Bone marrow (tissue), 2 donors: Measurements from ENCODE around the gene DNAI2.

Experiments used
- DNase-seq, 2 donors: peaks; one replicate each; lab custom pipeline; 2025; lab: John Stamatoyannopoulos, UW

DNAI2 gene

DNA sequence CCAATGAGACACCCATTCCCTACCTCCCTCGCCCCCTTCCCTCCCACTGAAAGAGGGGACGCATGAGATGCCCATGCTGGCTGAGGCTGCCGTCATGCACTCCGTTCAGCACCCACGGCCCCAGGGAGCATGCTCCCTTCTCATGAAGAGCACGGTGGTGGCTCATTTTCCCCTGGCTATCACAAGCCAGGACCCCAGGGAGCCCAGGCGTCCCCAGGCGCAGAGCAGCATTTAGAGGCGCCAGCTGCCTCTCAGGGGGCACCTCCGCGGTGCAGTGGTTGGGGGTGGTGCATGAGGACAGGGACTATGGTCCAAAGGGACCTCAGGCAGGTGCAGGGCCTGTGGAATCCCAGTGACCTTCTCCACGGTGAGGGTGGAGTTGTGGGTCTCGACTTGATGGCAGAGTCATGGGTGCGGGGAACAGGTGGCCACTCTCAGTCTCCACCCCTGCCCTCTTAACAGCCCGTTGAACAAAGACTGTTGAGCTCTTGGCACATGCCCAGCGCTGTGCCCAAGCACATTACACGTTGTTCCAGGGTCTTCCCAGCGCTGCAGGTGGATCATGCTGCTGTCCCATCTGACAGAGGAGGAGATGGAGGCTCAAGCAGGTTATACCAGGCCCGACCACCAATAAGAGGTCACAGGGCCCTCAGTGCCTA lies 65.6 kb downstream of the DNAI2 start:
- no peak for DNase-seq

DNA sequence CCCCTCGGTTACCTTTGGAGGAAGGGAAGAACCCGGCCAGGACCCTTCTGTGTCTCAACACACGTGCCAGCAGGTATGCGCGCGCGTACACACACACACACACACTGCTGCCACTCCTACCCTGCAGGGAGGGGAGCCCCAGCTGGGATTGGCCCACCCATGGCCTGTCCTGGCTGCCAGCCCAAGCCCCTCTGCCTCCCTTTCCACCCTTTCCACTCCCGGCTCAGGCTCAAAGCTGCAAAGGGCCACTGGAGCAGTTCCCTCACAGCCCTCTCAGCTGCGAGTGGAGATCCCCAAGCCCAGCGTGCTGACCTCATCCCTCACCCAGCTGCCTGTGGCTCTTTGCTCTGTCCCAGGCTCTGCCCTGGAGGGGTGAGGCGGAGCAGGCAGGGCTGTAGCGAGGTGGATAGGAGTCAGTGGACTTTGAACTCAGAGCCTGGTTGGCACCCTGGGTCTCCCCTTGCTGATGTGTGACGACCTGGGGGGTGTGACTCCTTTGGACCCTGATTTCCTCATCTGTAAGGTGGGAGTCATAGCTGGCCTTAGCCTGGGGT lies 66.5 kb downstream of the DNAI2 start:
- DNase-seq: no peak

DNA sequence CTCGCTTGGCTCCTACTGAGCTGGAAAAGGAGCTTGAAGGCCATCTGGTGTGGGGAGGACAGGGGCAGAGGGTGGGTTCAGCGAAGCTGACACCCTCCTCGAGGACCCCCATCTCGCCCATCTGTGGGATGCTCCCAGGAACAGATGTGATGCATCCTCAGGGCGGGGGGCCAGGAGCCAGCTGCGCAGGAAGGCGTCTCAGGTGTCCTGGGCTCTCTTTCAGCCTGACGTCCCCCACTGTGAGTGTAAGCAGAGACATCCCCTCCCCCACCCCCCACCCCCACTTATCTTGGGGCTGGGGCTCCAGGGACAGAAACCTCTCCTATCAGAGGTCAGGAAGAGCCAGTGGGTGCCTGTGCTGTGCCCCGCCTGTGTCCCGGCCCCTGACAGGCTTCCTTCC lies 68.2 kb downstream of the DNAI2 start:
- DNase-seq: no peak

DNA sequence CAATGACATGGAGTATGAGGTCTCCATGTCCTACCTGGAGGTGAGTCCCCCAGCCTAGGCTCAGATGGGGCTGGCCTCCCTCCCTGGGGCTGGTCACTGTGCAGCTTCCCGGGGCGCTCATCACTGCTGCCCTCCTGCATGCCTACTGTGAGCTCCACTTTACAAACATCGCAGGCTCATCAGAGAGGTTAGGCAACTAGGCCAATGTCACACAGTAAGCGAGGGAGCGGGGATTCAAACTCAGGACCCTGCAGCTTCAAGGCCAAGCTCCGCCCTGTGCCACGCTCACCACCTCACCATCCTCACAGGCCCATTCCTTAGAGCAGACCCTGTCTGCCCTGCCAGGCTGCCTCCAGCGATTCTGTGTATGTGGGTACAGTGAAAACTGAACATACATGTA lies 69.1 kb downstream of the DNAI2 start:
- no peak for DNase-seq

DNA sequence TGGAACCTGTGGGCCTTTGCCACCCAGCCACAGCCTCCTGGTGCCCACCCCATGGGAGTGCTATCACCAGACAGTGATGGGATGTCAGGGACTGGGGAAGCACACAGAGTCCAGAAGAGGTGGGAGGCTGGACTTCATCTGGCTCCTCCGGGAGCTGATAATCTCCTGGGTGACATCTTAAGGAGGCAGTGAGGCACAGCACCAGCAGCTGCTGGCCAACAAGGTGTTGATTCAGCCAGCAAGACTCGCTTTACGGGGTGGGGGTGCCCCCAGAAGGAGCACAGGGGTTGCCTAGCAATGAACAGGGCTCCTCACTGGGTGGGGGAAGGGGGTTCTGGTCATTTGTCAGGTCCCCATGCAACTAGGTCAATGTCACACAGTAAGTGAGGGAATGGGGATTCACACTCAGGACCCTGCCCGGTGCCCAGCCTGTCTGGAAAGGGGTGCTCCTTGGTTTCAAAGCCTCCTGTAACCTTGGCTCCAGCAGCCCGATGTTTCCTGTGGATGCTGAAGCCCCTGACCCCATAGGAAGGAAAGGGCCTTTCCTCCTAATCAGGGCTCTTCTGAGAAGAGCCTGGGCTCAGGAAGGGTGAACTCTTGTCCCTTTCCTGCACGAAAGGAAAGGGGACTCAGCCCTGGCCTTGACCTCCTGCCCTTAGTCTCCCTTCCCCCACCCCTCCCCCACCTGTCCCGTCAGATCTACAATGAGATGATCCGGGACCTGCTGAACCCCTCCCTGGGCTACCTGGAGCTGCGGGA lies 69.7 kb downstream of the DNAI2 start:
- DNase-seq: no peak

DNA sequence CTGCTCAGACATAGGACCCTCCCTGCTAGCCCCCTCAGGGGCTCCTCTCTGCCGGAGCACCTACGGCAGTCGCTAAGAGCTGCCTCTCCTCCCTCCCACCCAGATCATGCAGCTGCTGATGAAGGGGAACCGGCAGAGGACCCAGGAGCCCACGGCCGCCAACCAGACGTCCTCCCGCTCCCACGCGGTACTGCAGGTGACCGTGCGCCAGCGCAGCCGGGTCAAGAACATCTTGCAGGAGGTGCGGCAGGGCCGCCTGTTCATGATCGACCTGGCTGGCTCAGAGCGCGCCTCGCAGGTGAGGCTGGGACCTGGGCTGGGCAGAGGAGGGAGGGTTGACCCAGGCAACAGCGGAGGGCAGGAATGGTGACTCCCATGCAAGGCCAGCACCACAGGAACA lies 70.6 kb downstream of the DNAI2 start:
- DNase-seq: no peak

DNA sequence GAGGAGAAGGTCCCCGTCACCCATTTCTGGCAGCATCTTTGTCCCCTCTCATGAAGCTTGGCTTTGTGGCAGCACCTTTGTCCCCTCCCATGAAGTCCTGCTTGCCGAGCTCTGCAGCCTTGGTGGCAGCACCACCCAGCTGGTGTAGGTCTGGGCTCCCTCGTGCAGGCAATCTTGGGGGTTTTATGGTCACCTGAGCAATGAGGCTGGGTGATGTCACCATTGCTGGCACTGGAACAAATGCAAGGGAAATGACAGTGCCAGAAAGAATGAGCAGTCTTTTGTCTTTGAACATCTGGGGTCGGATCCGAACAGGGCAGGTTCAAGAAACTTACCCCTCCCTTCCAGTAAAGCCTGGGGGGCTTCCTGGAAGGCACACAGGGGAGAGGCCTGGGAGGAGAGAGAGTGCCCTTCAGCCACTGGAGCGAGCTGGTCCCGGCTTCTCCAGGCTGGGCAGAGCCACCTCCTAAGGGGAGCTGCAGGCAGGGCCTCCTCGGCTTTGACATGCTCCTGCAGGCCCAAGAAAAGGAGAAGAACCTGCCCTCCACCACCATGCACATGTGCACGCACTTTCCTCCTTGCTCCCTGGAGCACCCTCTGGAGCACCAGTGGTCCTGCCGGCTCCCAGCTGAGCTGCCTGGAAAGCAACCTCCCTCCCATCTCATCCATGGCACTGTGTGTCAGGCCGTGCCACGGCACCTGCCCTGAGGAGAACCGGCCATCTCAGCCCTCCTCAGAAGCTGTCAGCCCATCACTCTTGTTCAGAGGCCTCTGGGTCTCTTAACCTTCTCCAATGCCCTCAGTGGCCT lies 71.6 kb downstream of the DNAI2 start:
- DNase-seq: no peak

DNA sequence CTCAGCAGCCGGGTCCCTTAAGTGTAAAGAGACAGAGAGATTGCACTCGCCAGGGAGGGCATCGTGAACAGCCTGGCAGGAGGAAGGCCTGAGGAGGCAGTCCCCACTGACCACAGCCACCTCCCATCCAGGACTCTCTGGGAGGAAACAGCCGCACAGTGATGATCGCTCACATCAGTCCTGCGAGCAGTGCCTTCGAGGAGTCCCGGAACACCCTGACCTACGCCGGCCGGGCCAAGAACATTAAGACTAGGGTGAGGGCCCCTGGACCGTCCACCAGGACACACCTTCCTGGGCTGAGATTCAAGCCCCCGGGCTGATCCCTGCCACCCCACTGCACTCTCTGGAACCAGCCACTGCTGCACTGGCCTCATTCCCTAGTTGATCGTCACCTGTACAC lies 73.6 kb downstream of the DNAI2 start:
- no peak for DNase-seq

DNA sequence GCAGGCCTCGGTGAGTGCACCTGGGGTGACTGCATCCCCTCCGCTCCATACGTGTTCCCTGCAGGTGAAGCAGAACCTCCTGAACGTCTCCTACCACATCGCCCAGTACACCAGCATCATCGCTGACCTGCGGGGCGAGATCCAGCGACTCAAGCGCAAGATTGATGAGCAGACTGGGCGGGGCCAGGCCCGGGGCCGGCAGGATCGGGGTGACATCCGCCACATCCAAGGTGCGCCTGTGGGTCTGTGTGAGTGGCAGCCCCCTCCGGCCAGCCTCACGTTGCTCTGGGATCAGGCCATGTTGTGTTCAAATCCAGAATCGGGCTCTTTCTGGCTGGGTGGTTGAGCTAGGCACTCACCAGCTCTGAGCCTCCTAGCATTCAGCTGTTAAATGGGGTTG lies 75.1 kb downstream of the DNAI2 start:
- DNase-seq: no peak

DNA sequence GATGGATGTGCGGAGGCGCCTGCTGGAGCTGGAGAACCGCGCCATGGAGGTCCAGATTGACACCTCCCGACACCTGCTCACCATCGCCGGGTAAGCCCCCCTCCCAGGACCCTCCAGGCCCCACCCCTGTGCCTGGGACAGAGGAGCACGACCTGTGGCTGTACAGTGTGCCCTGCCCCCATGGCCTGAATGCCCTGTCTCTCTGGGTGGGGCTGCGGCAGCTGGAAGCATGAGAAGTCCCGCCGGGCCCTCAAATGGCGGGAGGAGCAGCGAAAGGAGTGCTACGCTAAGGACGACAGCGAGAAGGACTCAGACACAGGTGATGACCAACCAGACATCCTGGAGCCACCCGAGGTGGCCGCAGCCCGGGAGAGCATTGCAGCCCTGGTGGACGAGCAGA lies 76.5 kb downstream of the DNAI2 start:
- no peak for DNase-seq

DNA sequence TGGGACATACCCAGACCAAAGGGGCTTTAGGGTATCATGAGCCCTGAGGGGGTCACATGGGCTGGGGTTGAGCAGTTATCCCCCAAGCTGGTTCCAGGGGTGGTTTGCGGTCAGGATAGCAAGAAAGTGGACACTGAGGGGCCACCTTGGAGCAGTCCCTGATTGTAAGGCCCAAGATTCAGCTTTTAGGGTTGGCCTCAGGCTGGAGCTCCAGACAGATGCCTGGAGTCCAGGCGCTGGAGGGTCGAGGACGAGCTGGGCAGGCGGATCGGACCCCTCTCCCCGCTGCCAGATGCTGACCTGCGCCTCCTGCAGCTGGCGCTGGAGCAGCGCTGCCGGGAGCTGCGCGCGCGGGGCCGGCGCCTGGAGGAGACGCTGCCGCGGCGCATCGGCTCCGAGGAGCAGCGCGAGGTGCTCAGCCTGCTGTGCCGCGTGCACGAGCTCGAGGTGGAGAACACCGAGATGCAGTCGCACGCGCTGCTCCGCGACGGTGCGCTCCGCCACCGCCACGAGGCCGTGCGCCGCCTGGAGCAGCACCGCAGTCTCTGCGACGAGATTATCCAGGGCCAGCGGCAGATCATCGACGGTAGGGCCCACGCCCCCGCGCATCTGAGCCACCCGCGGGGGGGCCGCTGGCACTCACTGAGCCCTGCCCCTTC lies 77.6 kb downstream of the DNAI2 start:
- DNase-seq: no peak

DNA sequence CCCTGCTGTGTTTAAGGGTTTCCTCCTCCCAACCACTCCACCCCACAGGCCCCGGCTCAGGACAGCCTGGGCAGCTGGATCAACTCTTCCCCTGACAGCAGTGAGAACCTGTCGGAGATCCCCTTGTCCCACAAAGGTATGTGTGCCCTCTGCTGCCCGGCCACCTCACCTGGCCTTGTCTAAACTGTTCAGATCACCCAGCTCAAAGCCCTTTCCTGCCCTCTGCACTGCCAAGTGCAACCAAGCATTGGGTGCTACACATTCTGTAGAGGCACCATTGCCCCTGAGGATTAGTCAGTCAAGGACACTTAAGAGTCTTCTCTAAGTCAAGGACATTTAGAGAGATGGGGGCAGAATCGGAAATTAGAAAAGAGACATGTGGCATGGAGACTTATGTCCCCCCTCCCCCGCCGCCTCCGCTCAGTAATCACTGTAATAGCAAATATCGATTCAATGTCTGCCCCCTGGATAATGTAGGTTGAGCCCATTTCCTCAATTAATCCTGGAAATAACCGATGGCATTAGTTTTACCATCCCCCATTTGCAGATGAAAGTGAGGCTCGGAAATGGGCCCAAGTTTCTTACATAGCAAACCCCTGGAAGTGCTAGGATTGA lies 79.5 kb downstream of the DNAI2 start:
- DNase-seq: no peak

DNA sequence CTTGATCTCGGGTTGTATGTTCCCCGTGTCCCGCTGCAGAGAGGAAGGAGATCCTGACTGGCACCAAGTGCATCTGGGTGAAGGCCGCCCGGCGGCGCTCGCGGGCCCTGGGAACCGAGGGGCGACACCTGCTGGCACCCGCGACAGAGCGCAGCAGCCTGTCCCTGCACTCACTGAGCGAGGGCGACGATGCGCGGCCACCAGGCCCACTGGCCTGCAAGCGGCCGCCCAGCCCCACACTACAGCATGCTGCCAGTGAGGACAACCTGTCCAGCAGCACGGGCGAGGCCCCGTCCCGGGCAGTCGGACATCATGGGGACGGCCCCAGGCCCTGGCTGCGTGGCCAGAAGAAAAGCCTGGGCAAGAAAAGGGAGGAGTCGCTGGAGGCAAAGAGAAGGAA lies 80.1 kb downstream of the DNAI2 start:
- peak; percentile 21 to 65 for DNase-seq

DNA sequence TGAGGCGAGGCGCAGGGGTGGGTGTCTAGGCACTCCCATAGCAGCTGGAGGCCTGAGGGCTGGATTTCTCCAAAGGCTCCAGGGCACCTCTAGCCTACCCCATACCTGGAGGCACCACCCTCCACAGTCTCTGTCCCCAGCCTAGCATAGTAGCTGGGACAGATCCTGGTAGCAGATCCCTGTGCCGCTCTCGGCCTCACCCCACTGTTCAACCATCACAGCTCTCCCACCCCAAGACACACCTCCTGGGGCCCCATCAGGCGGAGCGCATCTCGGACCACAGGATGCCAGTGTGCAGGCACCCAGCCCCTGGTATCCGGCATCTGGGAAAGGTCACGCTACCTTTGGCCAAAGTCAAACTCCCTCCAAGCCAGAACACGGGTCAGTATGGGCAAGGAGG lies 80.5 kb downstream of the DNAI2 start:
- DNase-seq: no peak

DNA sequence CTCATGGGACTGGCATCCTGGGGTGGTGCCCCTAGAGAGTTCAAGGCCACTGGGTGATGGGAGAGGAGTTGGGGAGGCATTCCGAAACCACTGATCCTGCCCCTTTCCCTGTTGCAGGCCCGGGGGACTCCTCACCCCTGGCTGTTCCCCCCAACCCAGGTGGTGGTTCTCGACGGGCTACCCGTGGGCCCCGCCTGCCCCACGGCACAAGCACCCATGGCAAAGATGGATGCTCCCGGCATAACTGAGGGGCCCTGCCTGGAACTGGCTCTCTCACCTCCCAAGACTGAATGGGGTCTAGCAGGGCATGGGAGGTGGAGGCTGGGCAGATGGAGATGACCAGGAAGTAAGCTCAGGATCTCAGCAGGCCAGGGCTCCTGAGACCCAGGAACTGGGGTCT lies 81.0 kb downstream of the DNAI2 start:
- no peak for DNase-seq

DNA sequence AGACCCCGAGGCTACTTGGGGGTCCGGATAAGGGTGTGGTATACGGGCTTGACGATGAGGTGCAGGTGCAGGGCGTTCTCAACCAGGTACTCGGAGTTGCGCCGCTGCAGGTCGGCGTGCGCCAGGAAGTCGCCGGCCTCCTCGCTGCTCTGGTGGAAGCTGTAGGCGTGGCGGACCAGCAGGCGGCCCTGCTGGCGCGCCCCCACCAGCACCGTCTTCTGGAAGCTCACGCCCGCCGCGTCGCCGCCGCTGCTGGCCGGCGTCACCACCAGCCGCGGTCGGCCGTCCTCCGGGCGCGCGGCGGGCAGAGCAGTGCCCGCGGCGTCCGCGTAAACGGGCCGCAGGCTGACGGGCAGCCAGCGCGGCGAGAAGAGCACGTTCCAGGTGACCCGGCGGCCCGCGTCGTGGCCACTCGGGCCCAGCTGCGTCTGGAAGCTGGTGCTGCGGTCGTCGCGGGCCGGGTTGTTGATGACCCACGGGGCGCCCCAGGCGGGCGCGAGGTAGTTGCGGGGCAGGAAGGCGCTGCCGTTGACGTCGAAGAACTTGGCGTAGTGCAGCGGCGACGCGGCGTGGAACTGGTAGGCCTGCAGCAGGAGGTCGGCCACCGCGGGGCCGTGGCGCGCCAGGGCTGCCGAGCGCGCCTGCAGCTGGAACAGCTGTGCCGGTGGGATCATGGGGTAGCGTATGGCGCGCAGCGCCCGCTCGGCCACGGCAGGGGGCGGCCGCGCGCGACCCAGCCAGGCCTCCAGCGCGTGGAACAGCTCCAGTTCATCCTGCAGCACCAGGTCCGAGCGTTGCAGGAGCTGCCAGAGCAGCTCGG lies 82.8 kb downstream of the DNAI2 start:
- no peak for DNase-seq

DNA sequence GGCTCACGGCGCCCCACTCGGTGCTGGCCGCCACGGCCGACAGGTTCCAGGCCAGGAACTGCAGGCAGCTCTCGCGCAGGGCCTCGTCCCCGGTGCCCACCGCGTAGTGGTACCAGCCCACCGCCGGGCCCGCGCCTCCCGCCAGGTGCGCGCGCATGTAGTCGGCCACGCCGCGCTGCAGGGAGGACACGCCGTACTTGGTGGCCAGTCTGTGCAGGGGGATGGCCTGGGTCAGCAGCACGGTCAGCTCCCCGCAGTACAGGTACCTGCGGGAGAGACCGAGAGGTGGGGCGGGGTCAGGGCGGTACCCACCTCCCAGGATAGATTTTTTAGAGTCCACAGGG lies 83.4 kb downstream of the DNAI2 start:
- DNase-seq: no peak

DNA sequence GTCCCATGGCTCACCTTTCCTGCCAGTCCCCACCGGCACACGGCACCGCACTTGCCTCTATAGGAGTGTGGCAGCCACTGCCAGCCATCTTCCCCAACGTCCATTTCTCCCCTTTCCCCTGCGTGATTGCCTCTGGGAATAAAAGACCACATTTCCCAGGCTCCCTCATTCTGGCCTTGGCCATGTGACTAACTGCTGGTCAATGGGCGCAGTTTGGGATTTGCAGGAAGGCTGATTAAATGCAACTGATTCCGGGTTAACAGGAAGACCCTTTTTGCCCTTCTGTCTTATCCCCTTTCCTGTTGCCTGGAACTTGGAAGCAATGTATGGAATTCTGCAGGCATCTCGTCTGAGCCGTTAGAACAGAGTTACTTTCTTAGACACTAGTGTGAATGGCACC lies 84.7 kb downstream of the DNAI2 start:
- DNase-seq: no peak

DNA sequence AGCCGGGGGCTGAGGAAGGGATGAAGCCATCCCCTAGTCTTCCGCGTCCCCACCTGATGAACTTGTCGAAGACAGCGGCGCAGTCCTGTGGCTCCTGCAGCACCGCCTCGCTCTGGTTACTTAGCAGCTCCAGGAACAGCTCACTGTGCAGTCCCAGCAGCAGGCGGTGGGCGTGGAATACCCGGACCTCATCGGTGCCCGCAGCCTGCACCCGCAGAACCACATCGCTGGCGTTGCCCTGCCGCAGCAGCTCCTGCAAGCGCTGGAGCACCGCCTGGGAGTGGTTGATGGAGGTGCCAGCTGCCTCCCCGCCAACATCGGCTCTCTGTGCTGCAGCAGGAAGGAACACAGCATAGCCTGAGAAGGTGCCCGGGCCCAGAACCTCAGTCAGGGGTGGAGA lies 85.9 kb downstream of the DNAI2 start:
- no peak for DNase-seq

DNA sequence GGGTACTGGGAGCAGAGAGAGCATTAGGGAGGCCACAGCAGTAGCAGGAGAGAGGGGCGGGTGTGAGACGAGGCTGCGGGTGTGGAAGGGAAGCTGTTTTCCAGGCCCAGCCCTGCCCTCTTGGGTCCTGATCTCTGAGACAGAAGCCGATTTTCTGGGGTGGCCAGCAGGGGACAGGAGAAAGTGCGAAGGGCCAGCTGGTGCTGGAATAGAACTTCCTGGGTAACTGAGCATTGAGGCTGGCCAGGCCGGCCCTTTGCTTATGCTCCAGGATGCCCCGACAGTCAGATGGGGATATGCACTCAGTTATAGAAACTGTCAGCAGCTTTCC lies 86.8 kb downstream of the DNAI2 start:
- DNase-seq: no peak
